SIG-M5 treated with dmso at 0.1 percent for 504 hours (cell line): ENCODE measurements around the gene H1-8.
A peak's percentile ranks its signal among the peaks of the same experiment; 100 is the strongest.
"Not testable (repeated sequence)": the region's sequence is repeated elsewhere in the genome, so short reads cannot be mapped to it uniquely, and the experiment has no call there.

ENCODE experiments used
- DNase-seq: peaks from one replicate; lab custom pipeline; 2025; ENCODE audit not compliant: unreplicated experiment; lab: John Stamatoyannopoulos, UW

H1-8 gene, protein sequence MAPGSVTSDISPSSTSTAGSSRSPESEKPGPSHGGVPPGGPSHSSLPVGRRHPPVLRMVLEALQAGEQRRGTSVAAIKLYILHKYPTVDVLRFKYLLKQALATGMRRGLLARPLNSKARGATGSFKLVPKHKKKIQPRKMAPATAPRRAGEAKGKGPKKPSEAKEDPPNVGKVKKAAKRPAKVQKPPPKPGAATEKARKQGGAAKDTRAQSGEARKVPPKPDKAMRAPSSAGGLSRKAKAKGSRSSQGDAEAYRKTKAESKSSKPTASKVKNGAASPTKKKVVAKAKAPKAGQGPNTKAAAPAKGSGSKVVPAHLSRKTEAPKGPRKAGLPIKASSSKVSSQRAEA

DNA sequence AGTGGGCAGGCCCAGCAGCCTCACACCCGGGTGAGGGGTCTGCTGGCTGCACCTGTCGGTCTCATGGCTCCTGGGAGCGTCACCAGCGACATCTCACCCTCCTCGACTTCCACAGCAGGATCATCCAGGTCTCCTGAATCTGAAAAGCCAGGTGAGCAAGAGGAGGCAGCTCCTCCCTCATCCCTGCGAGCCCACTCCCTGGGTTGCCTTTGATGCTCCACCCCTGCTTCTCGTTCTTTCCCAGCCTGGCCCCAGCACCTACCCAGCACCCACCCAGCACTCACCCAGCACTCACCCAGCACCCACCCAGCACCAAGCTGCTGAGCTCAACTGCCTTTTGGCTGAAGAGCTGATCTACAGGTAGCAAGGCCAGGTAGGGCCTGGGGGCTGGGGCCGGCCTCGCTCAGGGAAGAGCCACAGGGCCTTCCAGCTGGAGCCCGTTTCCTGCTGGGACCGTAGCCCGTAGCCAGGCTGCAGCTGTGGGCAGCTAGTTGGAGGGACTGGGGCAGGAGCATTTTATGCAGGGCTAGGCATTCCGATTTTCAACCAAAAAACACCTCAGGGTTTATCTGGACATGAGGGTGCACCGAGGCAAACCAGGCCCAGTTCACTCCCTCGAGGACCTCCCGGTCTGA is at the start of gene H1-8:
Gene H1-8, plus strand, starts transcription at position 20 of the 635 bp plus-strand sequence. Its CDS starts 44 bp downstream, at position 64.
- no peak for DNase-seq

DNA sequence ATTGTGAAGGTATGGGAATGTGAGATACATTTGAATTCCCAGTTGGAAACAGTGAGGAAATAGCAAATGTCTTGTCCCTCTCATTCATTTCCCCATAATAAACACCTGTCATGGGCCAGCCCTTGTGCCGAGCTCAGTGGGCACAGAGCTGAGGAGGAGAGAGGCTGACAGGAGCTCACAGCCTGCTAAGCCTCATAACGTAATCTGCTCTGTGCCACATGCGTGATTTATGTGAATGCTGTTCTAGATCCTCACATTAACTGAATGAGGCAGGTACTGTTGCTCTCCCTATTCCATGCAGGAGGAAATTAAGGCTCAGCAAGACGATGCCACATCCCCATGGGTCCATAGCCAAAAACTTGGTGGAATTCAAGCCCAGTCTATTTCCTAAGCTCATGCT is 49.8 kb upstream of the H1-8 start:
- no peak for DNase-seq

DNA sequence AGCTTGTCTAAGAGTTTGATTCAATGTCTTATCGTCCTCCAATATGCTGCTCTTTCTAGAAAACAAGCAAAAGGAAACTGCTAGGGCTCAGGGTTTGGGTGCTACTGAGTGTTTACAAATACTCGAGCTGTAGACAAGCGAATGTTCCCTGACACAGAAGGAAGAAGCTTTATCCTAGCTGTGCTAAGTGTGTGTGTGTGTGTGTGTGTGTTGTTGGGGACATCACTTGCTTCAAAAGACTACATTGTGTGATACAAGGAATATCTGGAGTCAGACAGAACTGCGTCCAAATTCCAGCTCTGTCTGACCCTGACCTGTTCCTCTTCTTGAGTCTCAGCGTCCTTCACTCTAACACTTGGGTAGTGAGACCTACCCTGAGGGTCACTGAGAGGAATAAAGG is 48.5 kb upstream of the H1-8 start:
- not testable (repeated sequence) for DNase-seq

GRCh38 chr3:129495006-129495639 is 47.9 kb upstream of the H1-8 start:
- DNase-seq = not testable (repeated sequence)

DNA sequence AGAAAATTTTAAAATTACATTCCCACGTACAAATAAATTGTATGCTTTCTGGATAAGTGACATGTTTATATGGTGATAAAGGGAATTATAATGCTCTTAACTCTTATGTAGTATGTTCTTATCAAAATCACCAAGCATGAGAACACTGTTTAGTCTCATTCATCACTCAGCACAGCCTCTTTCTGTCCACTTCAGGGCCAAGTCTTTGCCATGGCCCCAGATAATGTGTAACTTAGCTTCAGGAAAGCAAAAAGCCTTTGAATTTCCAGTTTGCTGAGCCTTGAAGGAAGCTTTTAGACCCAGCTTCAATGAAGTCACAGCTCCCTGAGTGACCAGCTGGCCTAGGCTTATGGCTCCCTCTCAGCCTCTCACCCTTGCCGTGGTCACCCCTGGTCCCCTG is 45.1 kb upstream of the H1-8 start:
- not testable (repeated sequence) for DNase-seq

- DNase-seq = not testable (repeated sequence)
Observed at GRCh38 chr3:129498603-129499488, 44.1 kb upstream of the H1-8 start.

- not testable (repeated sequence) for DNase-seq
Observed at GRCh38 chr3:129499604-129500333, 43.2 kb upstream of the H1-8 start.

DNA sequence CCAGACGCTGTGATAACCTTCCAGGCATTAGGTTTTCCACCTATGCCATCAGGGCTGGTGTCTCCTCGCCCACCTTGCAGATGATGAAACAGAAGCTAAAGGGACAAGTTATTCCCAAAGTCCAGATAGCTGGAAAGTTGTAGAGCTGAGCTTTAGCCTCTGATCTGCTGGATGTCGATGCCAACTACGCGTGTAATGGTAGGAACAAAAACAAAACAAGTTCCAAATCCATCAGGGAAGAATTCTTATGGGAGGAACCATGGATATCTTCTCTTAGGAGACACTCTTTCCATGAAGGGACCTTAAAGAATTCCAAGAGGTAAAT is 42.7 kb upstream of the H1-8 start:
- DNase-seq = no peak

DNA sequence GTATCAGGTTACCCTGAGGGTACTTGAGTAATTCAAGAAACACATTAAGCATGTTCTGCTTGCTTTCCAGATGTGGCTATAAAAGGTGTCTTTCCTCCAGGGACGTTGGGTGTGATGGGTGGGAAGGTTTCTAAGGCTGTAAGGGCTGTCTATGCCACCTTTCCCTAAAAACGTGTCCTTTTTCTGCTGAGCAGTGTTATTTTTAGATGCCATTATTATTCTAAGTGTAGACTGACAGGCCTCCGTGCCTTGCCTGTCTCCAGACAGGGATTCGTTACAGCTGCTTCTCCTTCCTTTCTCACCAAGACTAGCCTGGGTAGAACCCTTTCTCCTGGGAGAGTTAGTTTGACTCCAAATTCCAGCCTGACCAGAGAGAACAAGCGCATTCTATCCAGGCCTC is 41.3 kb upstream of the H1-8 start:
- no peak for DNase-seq

GRCh38 chr3:129502641-129503408 is 40.1 kb upstream of the H1-8 start:
- DNase-seq = no peak

DNA sequence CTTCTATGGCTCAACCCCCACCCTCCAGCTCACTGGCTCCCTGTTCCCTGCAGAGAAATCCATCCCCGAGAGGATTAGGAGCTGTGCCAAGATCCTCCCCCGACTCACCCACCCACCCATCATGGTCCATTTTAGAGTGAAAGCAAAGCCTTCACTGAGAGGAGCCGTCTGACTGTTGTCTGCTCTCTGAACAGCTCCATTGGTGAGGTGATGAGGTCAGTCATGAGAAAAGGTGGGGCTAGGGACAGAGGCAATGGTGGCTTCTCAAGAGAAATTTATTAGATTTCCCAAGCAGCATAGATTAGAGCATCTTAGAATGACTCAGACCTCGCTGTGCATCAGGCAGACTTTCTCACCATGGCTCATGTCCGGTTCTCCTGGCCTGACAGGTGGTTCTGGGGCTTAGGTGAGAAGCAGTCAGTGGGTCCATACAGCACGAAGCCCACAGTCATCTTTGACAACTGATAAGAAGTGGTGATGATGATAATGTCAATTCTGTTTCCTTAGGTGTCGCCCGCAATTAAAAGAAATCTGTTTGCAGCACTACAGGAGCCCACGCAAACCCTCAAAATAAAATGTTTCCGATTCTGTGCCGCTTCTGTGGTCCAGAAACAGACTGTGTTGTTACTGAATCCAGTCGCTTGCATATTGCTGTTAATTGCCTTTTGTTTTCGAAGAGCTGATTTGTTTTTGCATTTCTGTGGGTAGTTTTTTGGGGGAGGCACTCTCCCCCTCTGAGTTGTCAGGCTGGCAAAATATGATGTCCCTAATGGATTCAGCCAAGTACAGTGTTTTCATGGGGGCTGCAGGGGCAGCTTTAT is 39.3 kb upstream of the H1-8 start:
- no peak for DNase-seq

DNA sequence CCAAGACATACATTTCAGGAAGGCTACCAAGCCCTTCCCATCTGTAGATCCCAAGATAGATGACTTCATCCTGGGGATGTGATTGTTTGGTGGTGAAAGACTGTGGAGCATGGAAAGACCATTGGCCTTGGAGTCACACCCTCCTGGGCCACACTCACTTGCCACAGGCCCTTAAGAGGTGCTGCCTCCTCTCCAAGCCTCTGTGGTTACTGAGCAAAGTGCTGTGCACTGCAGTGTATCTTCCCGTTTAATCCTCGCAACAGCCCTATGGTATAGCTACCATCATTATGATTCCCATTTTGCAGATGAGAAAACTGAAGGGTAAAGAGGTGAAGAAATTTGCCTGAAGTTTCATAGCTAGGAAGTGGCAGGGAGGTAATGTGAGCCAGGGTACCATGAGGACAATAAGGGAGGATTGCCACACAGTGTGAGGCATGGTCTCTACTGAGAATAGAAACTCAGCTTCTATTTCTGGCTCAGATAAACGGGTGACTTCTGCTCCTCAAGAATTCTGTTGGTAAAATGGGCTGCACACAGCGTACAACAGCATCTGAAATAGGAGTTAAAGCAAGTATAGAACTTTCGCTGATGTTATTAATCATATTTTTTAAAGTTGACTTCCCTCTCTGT is 38.4 kb upstream of the H1-8 start:
- peak; percentile 78 for DNase-seq

DNA sequence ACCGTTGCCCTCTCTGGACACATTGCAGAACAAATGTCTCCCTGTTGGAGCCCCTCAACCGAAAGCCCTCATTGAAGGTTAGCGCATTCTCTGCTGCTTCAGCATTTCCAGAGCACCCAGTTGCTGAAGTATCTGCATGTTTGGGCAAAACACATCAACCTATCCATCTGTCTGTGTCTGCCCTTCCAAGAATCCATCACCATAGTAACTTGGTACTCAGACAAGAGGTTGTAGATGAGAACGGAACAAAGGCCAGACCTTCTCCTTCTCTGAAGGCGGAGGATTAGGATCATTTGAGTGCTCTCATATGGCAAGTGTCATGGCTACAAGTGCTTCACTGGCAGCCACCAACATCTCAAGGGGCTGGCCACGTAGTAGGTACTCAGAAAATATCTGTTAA is 37.6 kb upstream of the H1-8 start:
- DNase-seq = no peak

- DNase-seq = peak; percentile 43
Observed at GRCh38 chr3:129506231-129506742, 36.7 kb upstream of the H1-8 start.

- DNase-seq = no peak
Observed at GRCh38 chr3:129507181-129507831, 35.7 kb upstream of the H1-8 start.

GRCh38 chr3:129512595-129512994 is 30.4 kb upstream of the H1-8 start:
- DNase-seq = no peak

- DNase-seq = no peak
Observed at GRCh38 chr3:129513705-129514104, 29.3 kb upstream of the H1-8 start.

DNA sequence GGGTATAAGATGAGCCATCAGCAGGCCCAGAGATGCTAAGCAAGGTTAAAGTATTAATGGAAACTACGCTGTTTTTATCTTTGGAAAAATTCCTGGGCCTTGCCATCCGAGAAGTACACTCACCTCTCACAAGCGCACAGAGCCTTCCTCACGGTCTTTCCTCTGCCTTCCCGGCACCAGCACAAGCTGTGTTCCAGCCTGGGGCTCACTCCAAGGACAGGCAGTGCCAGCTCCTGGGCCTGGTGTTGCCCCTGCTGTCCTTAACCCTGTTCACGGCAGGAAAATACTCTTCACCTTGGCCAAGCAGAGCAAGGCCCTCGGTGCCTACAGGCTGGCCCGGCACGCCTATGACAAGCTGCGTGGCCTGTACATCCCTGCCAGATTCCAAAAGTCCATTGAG is 28.9 kb upstream of the H1-8 start:
- no peak for DNase-seq
